HG03457 (cell line): ENCODE measurements around the gene CKB.
"Not testable (repeated sequence)": the region's sequence is repeated elsewhere in the genome, so short reads cannot be mapped to it uniquely, and the experiment has no call there.

ENCODE experiments used
- ATAC-seq: cut with Tn5 transposase; IDR thresholded peaks from one replicate; pipeline ENCODE4 v1.9.1; 2021; ENCODE audit warnings: moderate number of reproducible peaks; ENCODE audit not compliant: unreplicated experiment

CKB gene

GRCh38 chr14:103528146-103528586, 5.5 kb upstream of the CKB start:
- no peak for ATAC-seq

- ATAC-seq, result no peak
Observed at GRCh38 chr14:103527408-103528145, 4.9 kb upstream of the CKB start.

GRCh38 chr14:103526914-103527248, 4.3 kb upstream of the CKB start:
- no peak for ATAC-seq

GRCh38 chr14:103526247-103526913, 3.8 kb upstream of the CKB start:
- no peak for ATAC-seq

- ATAC-seq, result not testable (repeated sequence)
Observed at GRCh38 chr14:103525430-103526246, 3.0 kb upstream of the CKB start.

- ATAC-seq, result no peak
Observed at GRCh38 chr14:103524002-103524935, 1.6 kb upstream of the CKB start.

- ATAC-seq, result no peak
Observed at GRCh38 chr14:103523575-103523954, 935 bp upstream of the CKB start.

- ATAC-seq, result no peak
Observed at GRCh38 chr14:103521951-103522563, 573 bp downstream of the CKB start.

- ATAC-seq, result no peak
Observed at GRCh38 chr14:103521438-103521950, 1.1 kb downstream of the CKB start.

GRCh38 chr14:103520657-103521437, 1.8 kb downstream of the CKB start:
- no peak for ATAC-seq

GRCh38 chr14:103520269-103520656, 2.4 kb downstream of the CKB start:
- ATAC-seq, result no peak

- ATAC-seq, result no peak
Observed at GRCh38 chr14:103519837-103520212, 2.8 kb downstream of the CKB start.

- ATAC-seq, result no peak
Observed at GRCh38 chr14:103519043-103519836, 3.4 kb downstream of the CKB start.

- no peak for ATAC-seq
Observed at GRCh38 chr14:103518422-103519042, 4.1 kb downstream of the CKB start.

GRCh38 chr14:103517721-103518421, 4.8 kb downstream of the CKB start:
- ATAC-seq, result no peak

- ATAC-seq, result no peak
Observed at GRCh38 chr14:103517174-103517566, 5.5 kb downstream of the CKB start.

GRCh38 chr14:103516426-103517173, 6.0 kb downstream of the CKB start:
- no peak for ATAC-seq
